K562 (cell line): Measurements from ENCODE around the gene ADAM15. TPM values are rescaled to one million over a fixed set of nuclear protein-coding genes. Genes with fewer than 3 reads are reported as not detected.
A peak's percentile ranks its signal among the peaks of the same experiment; 100 is the strongest.

Source experiments
- ARID2 ChIP-seq: fragments of 450-650 bp; IDR thresholded peaks from 2 replicates; pipeline ENCODE4 v1.6.1; 2017; ENCODE audit warnings: antibody characterized with exemption, mild to moderate bottlenecking
- ASH1L ChIP-seq: fragments of 450-650 bp; IDR thresholded peaks from 2 replicates; pipeline ENCODE4 v1.6.1; 2018; ENCODE audit warnings: borderline replicate concordance, mild to moderate bottlenecking, low read depth; ENCODE audit not compliant: partially characterized antibody
- FOXJ3 ChIP-seq: sonication (generic); formaldehyde crosslinking; IDR thresholded peaks from 2 replicates; pipeline ENCODE4 v1.4.0; 2020; ENCODE audit warnings: mild to moderate bottlenecking, missing genetic modification reagents
- GTF2A2 ChIP-seq: IDR thresholded peaks from 2 replicates; pipeline ENCODE4 v1.6.1; 2016; ENCODE audit warnings: mild to moderate bottlenecking, missing genetic modification characterization, missing compliant biosample characterization
- HNRNPL ChIP-seq: fragments of 200-400 bp; formaldehyde crosslinking; IDR thresholded peaks from 2 replicates; pipeline ENCODE4 v1.6.1; 2017; ENCODE audit warnings: low read depth, mild to moderate bottlenecking, low read length
- MYBL2 ChIP-seq, 2 experiments: fragments of 450-650 bp in 1 of 2; sonication (generic) in 1 of 2; formaldehyde crosslinking in 1 of 2; IDR thresholded peaks; 2 replicates each; pipeline versions ENCODE4 v1.6.1 to v1.8.1; 2017 to 2022; ENCODE audit warnings: borderline replicate concordance in 1 of 2, inconsistent platforms in 1 of 2, low read depth in 1 of 2, mild to moderate bottlenecking in 1 of 2, missing genetic modification reagents in 1 of 2, moderate library complexity in 1 of 2
- PHF20 ChIP-seq: fragments of 450-650 bp; IDR thresholded peaks from 2 replicates; pipeline ENCODE4 v1.6.1; 2018; ENCODE audit not compliant: partially characterized antibody
- RBFOX2 ChIP-seq: fragments of 200-400 bp; formaldehyde crosslinking; IDR thresholded peaks from 2 replicates; pipeline ENCODE4 v1.6.1; 2017; ENCODE audit warnings: low read depth, mild to moderate bottlenecking, low read length, moderate library complexity
- TAF15 ChIP-seq: fragments of 200-400 bp; formaldehyde crosslinking; IDR thresholded peaks from 2 replicates; pipeline ENCODE4 v1.6.1; 2017; ENCODE audit warnings: mild to moderate bottlenecking, low read depth, low read length, moderate library complexity
- TBP ChIP-seq: optimal IDR thresholded peaks from 2 replicates; pipeline ENCODE3; 2011; ENCODE audit warnings: low read depth, low read length, improper control_type of control experiment
- TCF7 ChIP-seq: sonication (generic); IDR thresholded peaks from 2 replicates; pipeline ENCODE4 v1.6.1; 2016; ENCODE audit warnings: antibody characterized with exemption, borderline replicate concordance
- TOE1 ChIP-seq, 2 experiments: fragments of 450-650 bp in 1 of 2; sonication (generic) in 1 of 2; formaldehyde crosslinking in 1 of 2; IDR thresholded peaks; 2 replicates each; pipeline versions ENCODE4 v1.7.1 to v1.8.0; 2016 to 2022; ENCODE audit warnings: borderline replicate concordance in 2 of 2, mild to moderate bottlenecking in 2 of 2, antibody characterized with exemption in 1 of 2, inconsistent platforms in 1 of 2, low read depth in 1 of 2, missing genetic modification reagents in 1 of 2, moderate library complexity in 1 of 2
- ZBTB8A ChIP-seq: fragments of 450-650 bp; IDR thresholded peaks from 2 replicates; pipeline ENCODE4 v1.6.1; 2018; ENCODE audit warnings: mild to moderate bottlenecking, moderate library complexity; ENCODE audit not compliant: partially characterized antibody
- ZKSCAN3 ChIP-seq: fragments of 250-450 bp; sonication (Bioruptor Pico); IDR thresholded peaks from 2 replicates; pipeline ENCODE4 v1.4.0; 2020
- ZNF212 ChIP-seq: fragments of 450-650 bp; formaldehyde crosslinking; IDR thresholded peaks from 2 replicates; pipeline ENCODE4 v1.4.0; 2020; ENCODE audit warnings: mild to moderate bottlenecking
- ZNF75A ChIP-seq: fragments of 450-650 bp; formaldehyde crosslinking; IDR thresholded peaks from 2 replicates; pipeline ENCODE4 v1.4.0; 2020; ENCODE audit warnings: mild to moderate bottlenecking
- ZSCAN29 ChIP-seq: fragments of 450-650 bp; IDR thresholded peaks from 2 replicates; pipeline ENCODE4 v1.6.1; 2017
- polyA plus RNA-seq, 8 experiments: library from polyadenylated mRNA; depleted of rRNA in 4 of 8; stranded (reverse) in 5 of 8; unstranded in 3 of 8; fragments of >200 nt; fragmentation: Nextera tagmentation in 2 of 8; fragmentation: Illumina TruSeq in 1 of 8; extraction: Ambion mirVana in 2 of 8; extraction: Trizol in 1 of 8; gene quantifications; 2 replicates each; pipeline versions ENCODE4 v1.2.1 to v1.2.3, GENCODE V29; 2011 to 2014; ENCODE audit warnings: inconsistent platforms in 1 of 8, missing spikeins in 1 of 8
- total RNA-seq, 7 experiments: library from RNA; depleted of rRNA in 6 of 7; stranded (reverse); fragments of >200 nt in 6 of 7; fragmentation: Illumina TruSeq in 2 of 7; extraction: Trizol in 2 of 7; gene quantifications; 2 replicates each; pipeline versions ENCODE4 v1.2.1 to v1.2.3, GENCODE V29; 2011 to 2021; ENCODE audit warnings: low replicate concordance in 1 of 7
- TF ChIP-seq, protein P1 (sequence below): fragments of 250-450 bp; sonication (Bioruptor Pico); IDR thresholded peaks from 2 replicates; pipeline ENCODE4 v1.5.0; 2021
- TF ChIP-seq, protein P2 (sequence below): sonication (generic); formaldehyde crosslinking; IDR thresholded peaks from 2 replicates; pipeline ENCODE4 v1.8.0; 2022; ENCODE audit warnings: mild to moderate bottlenecking, missing genetic modification reagents
- TF ChIP-seq, protein P3 (sequence below): fragments of 450-650 bp; conservative IDR thresholded peaks from 2 replicates; pipeline ENCODE4 v1.6.1; 2016; ENCODE audit warnings: missing genetic modification characterization, low read depth, mild to moderate bottlenecking, control low read depth, missing compliant biosample characterization
- TF ChIP-seq, protein P4 (sequence below): fragments of 250-450 bp; sonication (Bioruptor Pico); IDR thresholded peaks from 2 replicates; pipeline ENCODE4 v1.6.1; 2021; ENCODE audit warnings: mild to moderate bottlenecking
- TF ChIP-seq, protein P5 (sequence below): fragments of 250-450 bp; sonication (Bioruptor Pico); IDR thresholded peaks from 2 replicates; pipeline ENCODE4 v1.5.0; 2021

ADAM15 gene
- total and polyA plus RNA-seq, 9 of the 15 experiments (the other 6 are each of a cell fraction or from before 2014, with no cell fraction given), result 0.69 to 72.3 (median 32.8) TPM

DNA sequence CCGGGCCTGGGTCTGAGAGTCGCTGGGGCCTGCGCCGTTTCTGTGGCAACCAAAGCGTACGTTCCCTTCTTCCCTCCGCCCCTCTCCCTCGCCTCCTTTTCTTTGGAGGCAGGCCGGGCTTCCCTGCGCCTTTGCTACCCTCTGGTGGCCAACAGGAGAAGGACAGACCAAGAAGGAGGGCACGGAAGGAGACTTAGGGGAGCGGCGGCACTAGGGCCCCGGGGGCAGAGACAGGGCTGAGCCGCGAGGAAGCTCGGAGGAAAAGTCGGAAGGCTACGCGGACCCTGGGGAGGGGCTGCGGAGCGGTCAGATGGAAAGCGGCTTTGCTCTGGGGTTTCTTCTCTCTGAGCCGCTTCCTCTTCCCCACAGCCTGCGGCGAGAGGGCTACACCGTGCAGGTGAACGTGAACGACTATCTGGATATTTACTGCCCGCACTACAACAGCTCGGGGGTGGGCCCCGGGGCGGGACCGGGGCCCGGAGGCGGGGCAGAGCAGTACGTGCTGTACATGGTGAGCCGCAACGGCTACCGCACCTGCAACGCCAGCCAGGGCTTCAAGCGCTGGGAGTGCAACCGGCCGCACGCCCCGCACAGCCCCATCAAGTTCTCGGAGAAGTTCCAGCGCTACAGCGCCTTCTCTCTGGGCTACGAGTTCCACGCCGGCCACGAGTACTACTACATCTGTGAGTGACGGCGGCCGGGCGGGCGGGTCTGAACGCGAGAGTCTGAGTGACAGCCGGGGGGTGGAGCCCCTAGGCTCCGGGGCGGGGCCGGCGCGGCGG, 33.8 kb downstream of the ADAM15 start (continued):
- TF ChIP-seq TBP (peak; percentile 28), HNRNPL (no peak), ZKSCAN3 (CRISPR knock-in tag) (no peak), TOE1 (IDR thresholded peaks at IDR 0.05; ENCODE audit: borderline replicate concordance) (peak; percentile 94), TOE1 (CRISPR knock-in tag; IDR thresholded peaks at IDR 0.05; ENCODE audit: borderline replicate concordance, low read depth) (no peak), FOXJ3 (CRISPR knock-in tag) (no peak), TAF15 (no peak), ZSCAN29 (peak; percentile 96), PHF20 (peak; percentile 48), MYBL2 (IDR thresholded peaks at IDR 0.05; ENCODE audit: low read depth) (no peak), MYBL2 (CRISPR knock-in tag; IDR thresholded peaks at IDR 0.05; ENCODE audit: borderline replicate concordance) (no peak), ARID2 (peak; percentile 97), ZBTB8A (no peak), ZNF75A (CRISPR knock-in tag) (no peak), RBFOX2 (peak; percentile 70), ZNF212 (CRISPR knock-in tag) (no peak), ASH1L (no peak), GTF2A2 (no peak), TCF7 (no peak)
- TF ChIP-seq, protein P1, sequence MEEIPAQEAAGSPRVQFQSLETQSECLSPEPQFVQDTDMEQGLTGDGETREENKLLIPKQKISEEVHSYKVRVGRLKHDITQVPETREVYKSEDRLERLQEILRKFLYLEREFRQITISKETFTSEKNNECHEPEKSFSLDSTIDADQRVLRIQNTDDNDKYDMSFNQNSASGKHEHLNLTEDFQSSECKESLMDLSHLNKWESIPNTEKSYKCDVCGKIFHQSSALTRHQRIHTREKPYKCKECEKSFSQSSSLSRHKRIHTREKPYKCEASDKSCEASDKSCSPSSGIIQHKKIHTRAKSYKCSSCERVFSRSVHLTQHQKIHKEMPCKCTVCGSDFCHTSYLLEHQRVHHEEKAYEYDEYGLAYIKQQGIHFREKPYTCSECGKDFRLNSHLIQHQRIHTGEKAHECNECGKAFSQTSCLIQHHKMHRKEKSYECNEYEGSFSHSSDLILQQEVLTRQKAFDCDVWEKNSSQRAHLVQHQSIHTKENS (CRISPR knock-in tag), result no peak
- TF ChIP-seq, protein P2, sequence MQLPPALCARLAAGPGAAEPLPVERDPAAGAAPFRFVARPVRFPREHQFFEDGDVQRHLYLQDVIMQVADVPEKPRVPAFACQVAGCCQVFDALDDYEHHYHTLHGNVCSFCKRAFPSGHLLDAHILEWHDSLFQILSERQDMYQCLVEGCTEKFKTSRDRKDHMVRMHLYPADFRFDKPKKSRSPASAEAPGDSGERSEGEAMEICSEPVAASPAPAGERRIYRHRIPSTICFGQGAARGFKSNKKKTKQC (CRISPR knock-in tag), result 0 out of 2 replicates have a peak, but pooled peaks have one; percentile 14
- TF ChIP-seq, protein P3, sequence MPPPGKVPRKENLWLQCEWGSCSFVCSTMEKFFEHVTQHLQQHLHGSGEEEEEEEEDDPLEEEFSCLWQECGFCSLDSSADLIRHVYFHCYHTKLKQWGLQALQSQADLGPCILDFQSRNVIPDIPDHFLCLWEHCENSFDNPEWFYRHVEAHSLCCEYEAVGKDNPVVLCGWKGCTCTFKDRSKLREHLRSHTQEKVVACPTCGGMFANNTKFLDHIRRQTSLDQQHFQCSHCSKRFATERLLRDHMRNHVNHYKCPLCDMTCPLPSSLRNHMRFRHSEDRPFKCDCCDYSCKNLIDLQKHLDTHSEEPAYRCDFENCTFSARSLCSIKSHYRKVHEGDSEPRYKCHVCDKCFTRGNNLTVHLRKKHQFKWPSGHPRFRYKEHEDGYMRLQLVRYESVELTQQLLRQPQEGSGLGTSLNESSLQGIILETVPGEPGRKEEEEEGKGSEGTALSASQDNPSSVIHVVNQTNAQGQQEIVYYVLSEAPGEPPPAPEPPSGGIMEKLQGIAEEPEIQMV (tag), result peak; percentile 71
- TF ChIP-seq, protein P4, sequence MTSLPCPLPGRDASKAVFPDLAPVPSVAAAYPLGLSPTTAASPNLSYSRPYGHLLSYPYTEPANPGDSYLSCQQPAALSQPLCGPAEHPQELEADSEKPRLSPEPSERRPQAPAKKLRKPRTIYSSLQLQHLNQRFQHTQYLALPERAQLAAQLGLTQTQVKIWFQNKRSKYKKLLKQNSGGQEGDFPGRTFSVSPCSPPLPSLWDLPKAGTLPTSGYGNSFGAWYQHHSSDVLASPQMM (CRISPR knock-in tag), result no peak
- TF ChIP-seq, protein P5, sequence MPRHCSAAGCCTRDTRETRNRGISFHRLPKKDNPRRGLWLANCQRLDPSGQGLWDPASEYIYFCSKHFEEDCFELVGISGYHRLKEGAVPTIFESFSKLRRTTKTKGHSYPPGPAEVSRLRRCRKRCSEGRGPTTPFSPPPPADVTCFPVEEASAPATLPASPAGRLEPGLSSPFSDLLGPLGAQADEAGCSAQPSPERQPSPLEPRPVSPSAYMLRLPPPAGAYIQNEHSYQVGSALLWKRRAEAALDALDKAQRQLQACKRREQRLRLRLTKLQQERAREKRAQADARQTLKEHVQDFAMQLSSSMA, result peak; percentile 60; the same call in 1 of the 2 replicates
